Measurements from ENCODE around the gene SNRNP40.
"Not testable (repeated sequence)": the region's sequence is repeated elsewhere in the genome, so short reads cannot be mapped to it uniquely, and the experiment has no call there.

SNRNP40 gene

DNA sequence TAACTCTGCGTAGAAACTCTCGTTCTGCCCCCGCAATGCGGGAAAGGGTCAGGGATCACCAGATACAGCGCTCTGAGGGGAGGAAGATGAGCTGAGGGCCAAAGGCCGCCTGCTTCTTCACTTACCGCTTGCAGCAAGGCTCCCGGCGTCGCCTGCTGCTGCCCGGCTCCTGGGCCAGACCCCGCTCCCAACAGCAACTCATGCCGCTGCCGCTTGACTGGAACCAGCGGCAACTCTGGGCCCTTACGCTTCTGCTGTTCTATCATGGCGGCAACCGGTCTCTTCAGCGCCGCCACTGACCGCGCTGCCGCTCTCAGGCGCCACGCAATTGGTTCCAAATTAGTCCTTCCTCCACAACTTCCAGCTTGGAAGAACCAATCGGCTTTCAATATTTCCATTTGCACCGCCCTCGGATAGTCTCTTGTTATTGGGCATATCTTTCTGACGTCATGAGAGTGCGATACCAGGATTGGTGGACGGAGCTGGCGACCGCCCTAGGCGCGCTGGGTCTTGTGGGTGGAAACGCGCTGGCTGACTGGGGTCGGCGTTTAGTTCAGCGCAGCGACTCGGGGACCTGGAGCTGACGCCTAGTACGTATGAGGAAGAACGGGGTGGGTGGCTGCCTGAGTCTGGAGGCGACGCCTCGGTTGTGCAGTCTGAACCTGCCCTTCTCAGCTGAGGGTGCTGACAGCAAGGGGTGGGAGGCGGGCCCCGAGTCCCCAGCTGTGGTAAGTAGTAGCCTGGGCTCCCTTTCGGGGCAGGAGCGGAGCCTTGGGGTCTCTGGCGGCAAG, at the start of gene SNRNP40, which contains the start of gene ZCCHC17:
Gene SNRNP40, minus strand, starts transcription at position 303 of the 791 bp plus-strand sequence. Its CDS starts 37 bp downstream, at position 266.
Gene ZCCHC17, plus strand, starts transcription at position 547 of the 791 bp plus-strand sequence. CDS start 13,067 bp downstream, outside the sequence.
- peak; percentile 95 for DNase-seq (ENCODE audit: low spot score)

DNA sequence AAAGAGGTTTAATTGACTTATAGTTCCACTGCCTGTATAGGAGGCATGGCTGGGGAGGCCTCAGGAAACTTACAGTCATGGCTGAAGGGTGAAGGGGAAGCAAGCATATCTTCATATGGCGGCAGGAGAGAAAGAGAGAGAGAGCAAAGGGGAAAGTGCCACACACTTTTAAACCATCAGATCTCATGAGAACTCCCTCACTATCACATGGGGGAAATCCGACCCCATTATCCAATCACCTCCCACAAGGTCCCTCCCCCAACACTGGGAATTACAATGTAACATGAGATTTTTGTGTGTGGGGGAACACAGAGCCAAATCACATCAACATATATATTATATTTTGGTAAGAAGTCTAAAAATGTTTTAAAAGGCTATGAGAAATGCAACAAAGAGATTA, 49.0 kb upstream of the SNRNP40 start:
- DNase-seq (ENCODE audit: low spot score): no peak

DNA sequence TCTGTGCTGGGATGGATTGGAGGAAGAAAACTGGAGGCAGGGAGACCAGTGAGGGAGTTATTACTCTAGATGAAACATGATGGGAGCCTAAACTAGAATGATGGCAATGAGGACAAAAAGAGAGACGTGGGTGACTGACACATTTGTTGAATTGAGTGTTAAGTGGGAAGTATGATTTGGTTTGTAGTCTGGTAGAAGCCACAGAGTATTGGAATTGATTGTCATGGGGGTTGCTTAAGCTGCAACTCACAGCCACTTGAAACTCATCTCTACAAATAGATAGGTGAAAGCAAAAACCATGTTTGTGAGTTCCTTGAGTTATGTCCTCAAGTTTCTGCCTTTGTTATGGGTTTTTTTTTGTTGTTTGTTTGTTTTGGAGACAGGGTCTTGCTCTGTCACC, 47.9 kb upstream of the SNRNP40 start:
- DNase-seq (ENCODE audit: low spot score): no peak

DNA sequence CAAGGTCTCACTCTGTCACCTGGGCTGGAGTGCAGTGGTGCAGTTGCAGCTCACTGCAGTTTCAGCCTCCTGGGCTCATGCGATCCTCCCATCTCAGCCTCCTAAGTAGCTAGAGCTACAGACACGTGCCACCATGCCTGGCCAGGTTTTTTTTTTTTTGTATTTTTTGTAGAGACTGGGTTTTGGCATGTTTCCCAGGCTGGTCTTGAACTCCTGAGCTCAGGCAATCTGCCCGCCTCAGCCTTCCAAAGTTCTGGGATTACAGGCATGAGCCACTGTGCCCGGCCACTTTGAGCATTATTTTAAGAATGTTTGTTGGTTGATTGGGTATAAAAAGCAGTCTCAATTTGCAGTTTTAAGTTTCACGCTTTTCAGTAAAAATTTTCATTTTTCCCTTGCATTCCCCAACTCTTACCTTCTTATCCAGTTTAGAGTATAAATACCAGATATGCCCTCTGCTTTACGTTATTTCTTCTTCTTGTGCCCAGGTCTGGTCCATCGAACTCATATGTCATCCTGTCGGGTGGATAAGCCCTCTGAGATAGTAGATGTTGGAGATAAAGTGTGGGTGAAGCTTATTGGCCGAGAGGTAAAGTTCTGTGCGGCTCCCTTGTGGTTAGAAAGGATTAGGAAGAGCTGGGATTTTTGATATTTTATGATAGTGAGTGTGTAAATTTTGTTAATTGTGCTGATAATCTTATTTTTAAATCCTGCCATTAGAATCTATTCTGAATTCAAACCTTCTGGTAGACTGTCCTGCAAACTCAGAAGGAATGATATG, 40.3 kb upstream of the SNRNP40 start:
- no peak for DNase-seq (ENCODE audit: low spot score)

DNA sequence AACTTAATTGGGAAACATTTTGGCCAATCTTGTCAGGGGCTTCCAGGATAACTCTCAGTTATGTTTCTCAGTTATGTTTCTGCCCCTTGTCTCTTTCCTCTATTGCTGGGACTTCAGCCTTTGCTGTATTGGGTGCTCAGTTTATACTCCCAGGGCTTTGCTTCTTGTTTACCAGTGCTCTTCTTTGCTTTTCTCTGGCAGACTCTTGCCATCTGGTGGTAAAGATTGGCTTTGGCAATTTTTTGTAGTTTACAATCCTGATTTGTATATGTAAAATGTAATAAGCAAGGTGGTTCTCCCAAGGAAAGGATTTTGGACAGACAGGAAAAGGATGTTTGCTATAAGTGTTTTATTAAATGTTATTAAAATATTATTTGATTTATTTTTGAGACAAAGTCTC, 38.4 kb upstream of the SNRNP40 start:
- peak; percentile 37 for DNase-seq (ENCODE audit: low spot score)

DNA sequence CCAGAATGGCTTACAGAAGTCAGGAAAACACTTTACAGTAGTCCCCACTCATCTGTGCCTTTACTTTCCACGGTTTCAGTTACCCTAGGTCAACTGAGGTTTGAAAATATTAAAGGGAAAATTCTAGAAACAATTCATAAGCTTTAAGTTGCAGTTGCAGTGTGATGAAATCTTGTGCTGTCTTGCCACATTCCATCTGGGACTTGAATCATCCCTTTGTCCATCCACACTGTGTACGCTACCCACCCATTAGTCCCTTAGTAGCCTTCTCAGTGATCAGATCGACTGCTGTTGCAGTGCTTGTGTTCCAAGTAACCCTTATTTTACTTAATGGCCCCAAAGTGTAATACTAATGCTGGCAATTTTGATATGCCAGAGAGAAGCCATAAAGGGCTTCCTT, 30.8 kb upstream of the SNRNP40 start:
- DNase-seq (ENCODE audit: low spot score): no peak

DNA sequence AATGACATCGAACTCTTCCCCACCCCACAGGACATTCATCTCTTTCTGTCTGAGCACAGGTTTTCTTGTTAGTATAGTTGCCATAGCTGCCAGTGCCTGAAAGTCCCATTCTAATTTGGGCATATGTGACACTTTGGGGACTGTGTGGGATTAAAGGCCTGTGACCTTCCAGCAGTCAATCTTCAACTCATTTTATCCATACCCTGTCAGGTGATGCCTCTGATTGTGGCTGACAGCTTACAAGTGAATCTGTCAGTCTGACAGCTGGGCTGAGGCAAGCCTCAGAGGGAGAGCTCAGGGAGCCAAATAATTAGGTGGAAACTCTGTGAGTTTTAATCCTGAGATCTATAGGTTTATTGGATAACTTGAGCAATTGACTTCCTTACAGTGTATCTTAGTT, 29.9 kb upstream of the SNRNP40 start:
- DNase-seq (ENCODE audit: low spot score): no peak

DNA sequence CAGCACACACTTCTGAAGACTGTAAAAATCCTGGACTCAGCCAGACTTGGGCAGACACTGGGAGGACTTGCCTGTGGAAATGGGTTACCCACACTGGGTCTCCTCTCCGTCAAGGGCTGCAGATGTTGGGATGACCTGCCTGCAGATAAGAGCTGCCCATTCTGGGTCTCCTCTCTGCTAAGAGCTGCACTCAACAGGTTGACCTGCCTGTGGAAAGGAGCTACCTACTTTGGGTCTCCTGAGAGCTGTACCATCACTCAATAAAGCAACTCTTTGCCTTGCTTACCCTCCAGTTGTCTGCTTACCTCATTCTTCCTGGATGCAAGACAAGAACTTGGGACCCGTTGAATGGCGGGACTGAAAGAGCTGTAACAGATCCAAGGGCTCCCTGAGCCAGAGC, 28.4 kb upstream of the SNRNP40 start:
- DNase-seq (ENCODE audit: low spot score): no peak

DNA sequence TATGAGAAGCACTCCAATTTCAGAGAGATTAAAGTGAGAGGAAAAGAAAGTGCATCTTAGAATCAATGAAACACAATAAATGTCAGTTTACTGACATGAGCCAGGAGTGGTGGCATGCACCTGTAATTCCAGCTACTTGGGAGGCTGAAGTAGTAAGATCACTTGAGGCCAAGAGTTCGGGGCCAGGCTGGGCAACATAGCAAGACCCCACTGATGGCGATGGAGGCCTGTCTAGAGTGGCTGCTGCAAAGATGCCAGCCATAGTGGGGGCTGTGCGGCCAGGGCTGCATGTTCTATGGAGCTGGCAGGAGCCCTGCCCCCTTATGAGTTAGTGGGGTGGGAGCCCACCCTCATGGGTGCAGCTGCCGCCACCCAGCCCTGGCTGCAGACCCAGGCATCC, 27.5 kb upstream of the SNRNP40 start:
- DNase-seq (ENCODE audit: low spot score): no peak

DNA sequence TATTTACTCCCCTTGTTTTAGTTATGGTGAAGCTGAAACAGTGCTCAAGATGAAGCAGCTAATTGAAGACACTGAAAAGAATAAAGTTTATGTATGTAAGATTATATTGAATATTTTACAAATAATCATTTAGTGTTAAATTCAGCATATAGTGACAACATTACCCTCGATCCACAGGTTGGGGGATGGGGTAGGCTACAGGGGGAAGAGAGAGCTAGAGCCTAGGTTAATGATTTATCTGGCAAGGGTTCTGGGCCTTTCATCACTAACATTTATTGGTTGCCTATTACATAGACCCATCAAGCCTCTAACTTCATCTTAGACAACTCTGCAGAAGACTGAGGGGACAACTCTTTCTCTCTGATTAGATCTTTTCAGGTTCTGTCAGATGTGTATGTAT, 21.6 kb upstream of the SNRNP40 start:
- no peak for DNase-seq (ENCODE audit: low spot score)

DNA sequence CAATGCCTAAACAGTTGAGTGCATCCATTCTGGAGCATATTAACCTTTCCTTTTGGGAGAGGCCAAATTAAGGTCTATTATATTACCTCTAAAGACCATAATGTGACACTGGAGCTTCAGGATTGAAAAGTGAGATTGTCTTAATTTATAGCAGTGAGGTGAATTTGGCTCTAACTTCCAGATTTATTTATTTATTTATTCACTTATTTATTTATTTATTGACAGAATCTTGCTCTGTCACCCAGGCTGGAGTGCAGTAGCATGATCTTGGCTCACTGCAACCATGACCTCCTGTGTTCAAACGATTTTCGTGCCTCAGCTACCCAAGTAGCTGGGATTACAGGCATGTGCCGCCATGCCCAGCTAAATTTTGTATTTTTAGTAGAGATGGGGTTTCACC, 19.3 kb upstream of the SNRNP40 start:
- DNase-seq (ENCODE audit: low spot score): no peak

DNA sequence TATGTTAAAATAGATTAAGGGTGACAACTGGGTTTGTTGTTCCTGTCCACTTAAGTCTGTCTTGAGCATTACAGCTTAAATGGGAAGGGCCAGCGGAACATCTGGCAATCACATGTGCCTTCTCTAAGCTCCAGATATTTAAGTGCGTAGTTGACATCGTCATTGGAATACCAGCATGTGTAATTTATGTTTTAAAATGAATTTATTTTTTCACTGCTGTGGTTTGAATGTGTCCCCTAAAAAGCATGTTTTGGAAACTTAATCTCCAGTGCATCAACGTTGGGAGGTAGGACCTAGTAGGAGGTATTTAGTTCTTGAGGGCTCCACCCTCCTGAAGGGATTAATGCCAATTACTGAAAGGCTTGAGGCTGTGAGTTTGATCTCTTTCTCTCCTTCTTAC, 13.6 kb upstream of the SNRNP40 start:
- no peak for DNase-seq (ENCODE audit: low spot score)

DNA sequence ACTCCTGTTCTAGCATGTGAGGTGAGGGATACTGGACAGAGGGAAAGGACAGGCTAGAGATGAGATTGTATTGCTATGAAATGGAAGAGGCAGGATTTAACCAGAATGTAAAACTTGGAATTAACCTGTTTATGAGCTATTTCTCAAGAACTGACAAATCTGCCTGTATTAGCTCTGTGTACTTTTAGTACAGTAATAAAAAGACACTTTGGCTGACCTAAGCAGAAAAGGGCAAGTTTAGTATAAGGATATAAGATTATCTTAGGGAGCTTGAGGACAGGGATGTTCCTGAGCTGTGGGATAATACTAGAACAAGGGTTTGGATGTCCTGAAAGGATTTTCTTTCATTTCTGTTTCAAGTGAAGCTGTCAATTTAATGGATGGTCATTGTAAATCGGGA, 11.4 kb upstream of the SNRNP40 start:
- DNase-seq (ENCODE audit: low spot score): no peak

DNA sequence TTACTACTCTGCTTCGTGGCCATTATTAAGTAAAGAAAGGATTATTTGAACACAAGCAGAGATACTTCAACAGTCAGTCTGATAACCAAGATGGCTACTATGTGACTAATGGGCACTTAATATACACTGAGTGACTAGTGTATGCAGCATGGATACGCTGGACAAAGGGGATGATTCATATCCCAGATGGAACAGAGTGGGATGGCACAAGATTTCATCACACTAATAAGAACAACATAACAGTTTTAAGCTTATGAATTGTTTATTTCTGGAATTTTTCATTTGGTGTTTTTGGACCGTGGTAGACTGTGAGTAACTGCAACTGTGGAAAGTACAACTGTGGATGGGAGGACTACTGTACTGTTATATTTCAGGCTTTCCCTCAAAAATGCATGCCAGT, 9.7 kb upstream of the SNRNP40 start:
- peak; percentile 61 for DNase-seq (ENCODE audit: low spot score)

DNA sequence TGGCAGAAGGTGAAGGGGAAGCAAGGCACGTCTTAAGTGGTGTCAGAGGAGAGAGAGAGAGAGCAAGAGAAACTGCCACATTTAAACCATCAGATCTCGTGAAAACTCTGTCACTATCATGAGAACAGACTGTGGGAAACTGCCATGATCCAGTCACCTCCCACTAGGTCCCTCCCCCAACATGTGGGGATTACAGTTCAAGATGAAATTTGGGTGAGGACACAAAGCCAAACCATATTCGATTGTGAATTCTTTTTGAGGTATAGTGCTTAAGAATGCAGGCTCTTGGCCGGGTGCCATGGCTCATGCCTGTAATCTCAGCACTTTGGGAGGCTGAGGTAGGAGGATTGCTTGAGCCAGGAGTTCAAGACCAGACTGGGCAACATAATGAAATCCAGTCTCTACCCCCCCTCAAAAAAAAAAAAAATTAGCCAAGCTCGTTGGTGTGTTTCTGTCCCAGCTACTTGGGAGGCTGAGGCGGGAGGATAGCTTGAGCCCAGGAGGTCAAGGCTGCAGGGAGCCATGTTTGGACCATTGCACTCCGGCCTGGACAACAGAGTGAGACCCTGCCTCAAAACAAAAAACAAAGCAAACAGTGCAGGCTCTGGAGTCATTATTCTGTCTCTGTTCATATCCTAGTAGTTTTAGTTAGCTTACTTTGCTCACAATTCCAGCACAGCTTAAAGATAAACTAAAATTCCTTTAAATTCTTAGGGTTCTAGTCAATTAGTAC, 6.3 kb upstream of the SNRNP40 start:
- no peak for DNase-seq (ENCODE audit: low spot score)

DNA sequence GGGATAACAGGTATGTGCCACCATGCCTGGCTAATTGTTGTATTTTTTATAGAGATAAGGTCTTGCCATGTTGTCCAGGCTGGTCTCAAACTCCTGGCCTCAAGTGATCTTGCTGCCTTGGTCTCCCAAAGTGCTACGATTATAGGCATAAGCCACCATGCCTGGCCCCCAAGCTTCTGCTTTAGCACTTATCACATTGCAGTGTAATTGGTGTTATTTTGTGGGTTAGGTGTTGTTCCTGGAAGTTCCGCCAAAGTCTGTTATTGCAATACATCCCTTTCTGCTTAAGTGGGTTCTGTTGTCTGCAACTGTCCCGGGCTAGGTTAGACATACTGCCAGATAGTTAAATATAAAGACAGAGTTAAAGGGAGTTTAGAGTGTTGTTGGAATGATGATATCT, 3.6 kb upstream of the SNRNP40 start:
- no peak for DNase-seq (ENCODE audit: low spot score)

DNA sequence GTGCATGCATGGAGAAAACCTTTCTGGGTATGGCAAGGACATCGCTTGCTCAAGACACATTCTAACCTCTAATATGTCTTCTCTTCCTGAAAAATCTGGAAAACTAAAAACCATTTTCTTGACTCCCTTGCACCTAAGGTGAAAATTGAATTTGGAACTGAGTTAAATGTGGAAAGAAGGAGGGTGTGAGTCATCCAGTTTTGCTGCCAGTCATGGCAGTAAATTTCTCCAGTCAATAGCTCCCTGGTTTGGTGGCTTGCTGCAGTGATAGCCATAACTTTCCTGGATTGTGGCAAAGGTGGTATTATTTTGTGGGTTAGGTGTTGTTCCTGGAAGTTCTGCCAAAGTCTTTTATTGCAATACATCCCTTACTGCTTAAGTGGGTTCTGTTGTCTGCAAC, 2.8 kb upstream of the SNRNP40 start:
- DNase-seq (ENCODE audit: low spot score): no peak

DNA sequence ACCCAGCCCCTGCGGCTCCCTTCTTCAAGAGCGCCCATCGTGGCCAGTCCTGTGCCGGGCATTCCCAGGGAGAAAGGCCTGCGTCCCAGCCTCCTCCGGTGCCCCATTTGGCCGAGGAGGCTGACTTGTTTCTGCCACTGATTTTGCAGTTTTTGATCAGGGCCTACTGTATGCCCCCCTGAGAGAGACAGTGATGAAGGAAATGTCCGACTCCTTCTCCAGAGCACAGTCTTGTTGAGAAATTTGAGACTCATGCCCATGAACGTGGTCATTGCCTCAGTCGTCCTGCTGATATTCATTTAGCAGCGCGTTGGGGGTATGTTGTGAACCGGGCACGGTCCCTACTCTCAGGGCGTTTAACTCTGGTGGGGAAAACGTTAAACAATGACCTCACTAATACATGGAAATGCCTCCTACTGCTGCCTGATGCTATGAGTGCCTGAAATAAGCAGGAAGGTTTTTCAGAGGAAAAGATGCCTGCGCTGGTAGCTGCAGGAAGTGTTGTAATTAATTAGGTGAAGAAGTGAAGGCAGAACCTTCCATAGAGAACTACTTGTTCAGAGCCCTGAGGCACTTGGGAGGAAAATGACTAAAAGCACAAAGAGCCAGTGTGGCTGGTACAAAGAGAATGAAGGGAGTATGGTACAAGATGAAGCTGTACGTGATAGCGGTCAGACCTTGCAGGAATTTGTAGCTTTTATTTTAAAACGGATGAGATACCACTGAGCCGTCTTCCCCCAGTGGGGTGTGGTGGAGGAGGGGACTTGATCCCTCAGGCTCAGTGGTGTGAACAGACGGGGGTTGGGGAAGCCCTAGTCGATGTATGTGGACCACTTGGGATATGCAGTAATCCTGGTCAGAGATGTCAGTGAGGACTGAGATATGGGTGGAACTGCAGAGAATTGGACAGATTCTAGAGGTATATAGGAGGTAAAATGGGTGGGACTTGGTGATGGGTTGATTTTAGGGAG, 974 bp upstream of the SNRNP40 start:
- DNase-seq (ENCODE audit: low spot score): peak; percentile 9

DNA sequence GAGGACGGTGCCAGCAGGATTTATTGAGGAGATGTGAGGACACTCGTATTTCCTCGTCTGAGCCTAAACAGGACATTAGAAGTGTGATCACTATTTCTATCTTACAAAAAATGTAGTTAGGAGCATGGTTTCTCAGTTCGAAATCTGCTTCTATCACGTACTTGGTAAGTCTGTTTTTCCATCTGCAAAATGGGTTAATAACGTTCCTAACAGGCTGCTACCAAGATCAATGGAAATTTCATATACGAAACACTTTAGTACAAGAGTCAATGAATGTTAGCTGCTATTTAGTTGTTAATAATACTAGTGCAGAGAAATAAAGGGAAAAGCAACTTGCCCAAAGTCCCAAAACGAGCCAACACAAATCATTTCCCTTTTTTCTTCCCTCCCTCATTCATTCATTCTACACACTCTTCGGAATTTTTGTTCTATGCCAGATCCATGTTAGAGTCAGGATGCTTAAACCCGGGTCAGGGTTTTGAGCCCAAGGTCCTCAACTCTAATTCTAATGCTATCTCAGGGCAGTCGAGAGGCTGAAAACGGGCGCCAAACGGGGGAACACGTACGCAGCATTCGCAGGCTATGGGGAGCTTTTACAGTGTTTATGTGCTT, 608 bp downstream of the SNRNP40 start:
- no peak for DNase-seq (ENCODE audit: low spot score)

DNA sequence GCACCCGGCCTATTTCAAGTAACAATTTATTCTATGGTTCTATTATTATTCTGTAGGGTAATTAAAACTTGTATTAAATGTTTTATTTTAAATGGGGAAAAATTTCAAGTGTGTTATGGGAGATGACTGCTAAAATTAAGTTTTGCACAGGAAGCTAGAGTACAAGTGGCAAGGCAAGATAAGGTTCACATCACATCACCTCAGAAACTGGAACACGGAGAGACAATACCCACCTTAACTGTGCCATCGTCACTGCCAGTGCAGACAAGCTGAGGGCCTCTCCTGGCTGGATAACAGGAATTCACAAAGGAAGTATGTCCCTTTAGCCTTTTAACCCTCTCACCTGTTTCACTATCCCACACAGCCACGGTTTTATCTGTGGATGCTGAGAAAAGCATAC, 7.6 kb downstream of the SNRNP40 start:
- no peak for DNase-seq (ENCODE audit: low spot score)

DNA sequence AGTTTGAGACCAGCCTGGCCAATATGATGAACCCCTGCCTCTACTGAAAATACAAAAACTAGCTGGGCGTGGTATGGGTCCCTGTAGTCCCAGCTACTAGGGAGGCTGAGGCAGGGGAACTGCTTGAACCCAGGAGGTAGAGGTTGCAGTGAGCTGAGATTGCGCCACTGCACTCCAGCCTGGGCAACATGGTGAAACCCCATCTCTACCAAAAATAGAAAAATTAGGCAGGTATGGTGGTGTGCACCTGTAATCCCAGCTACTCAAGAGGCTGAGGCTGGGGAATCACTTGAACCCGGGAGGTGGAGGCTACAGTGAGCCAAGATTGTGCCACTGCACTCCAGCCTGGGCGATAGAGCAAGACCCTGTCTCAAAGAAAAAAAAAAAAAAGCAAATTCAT, 8.8 kb downstream of the SNRNP40 start:
- DNase-seq (ENCODE audit: low spot score): not testable (repeated sequence)

Measured in AG08396 (cell line).